HEK293T (cell line): ENCODE data around the gene RGS3.

Source experiments
- CTCF ChIA-PET: fragments of 350-600 bp; formaldehyde crosslinking; extraction: SDS; loops from one replicate; lab custom pipeline; 2021; ENCODE audit warnings: antibody characterized with exemption, inconsistent platforms; lab: Yijun Ruan, JAX
- POLR2A ChIA-PET: fragments of 350-600 bp; formaldehyde crosslinking; extraction: SDS; loops from one replicate; lab custom pipeline; 2020; ENCODE audit warnings: antibody characterized with exemption, inconsistent platforms; lab: Yijun Ruan, JAX
- DNase-seq: peaks from one replicate; pipeline ENCODE4 v3.0.0; 2012; ENCODE audit warnings: mixed read lengths; ENCODE audit errors: extremely low spot score
- ARNT ChIP-seq: fragments of 450-650 bp; IDR thresholded peaks from 2 replicates; pipeline ENCODE4 v1.6.1; 2017; ENCODE audit warnings: mild to moderate bottlenecking
- BHLHE40 ChIP-seq: fragments of 450-650 bp; IDR thresholded peaks from 2 replicates; pipeline ENCODE4 v1.6.1; 2016; ENCODE audit warnings: mild to moderate bottlenecking, moderate library complexity, borderline replicate concordance
- CTBP1 ChIP-seq: fragments of 450-650 bp; IDR thresholded peaks from 2 replicates; pipeline ENCODE4 v1.6.1; 2016; ENCODE audit warnings: borderline replicate concordance
- ELF4 ChIP-seq: fragments of 450-650 bp; IDR thresholded peaks from 2 replicates; pipeline ENCODE4 v1.6.1; 2017; ENCODE audit warnings: antibody characterized with exemption
- FOXA1 ChIP-seq: fragments of 450-650 bp; IDR thresholded peaks from 2 replicates; pipeline ENCODE4 v1.6.1; 2016; ENCODE audit warnings: mild to moderate bottlenecking
- FOXK2 ChIP-seq: fragments of 450-650 bp; IDR thresholded peaks from 2 replicates; pipeline ENCODE4 v1.6.1; 2016; ENCODE audit warnings: mild to moderate bottlenecking
- FOXM1 ChIP-seq: fragments of 450-650 bp; IDR thresholded peaks from 2 replicates; pipeline ENCODE4 v1.6.1; 2017; ENCODE audit warnings: mild to moderate bottlenecking, borderline replicate concordance
- HDGF ChIP-seq: fragments of 450-650 bp; IDR thresholded peaks from 2 replicates; pipeline ENCODE4 v1.6.1; 2017; ENCODE audit warnings: antibody characterized with exemption, borderline replicate concordance
- L3MBTL2 ChIP-seq: fragments of 450-650 bp; conservative IDR thresholded peaks from 2 replicates; pipeline ENCODE4 v1.6.1; 2016; ENCODE audit warnings: mild to moderate bottlenecking
- LEF1 ChIP-seq: fragments of 450-650 bp; IDR thresholded peaks from 2 replicates; pipeline ENCODE4 v1.6.1; 2017; ENCODE audit warnings: mild to moderate bottlenecking, borderline replicate concordance
- NFRKB ChIP-seq: fragments of 450-650 bp; IDR thresholded peaks from 2 replicates; pipeline ENCODE4 v1.6.1; 2016; ENCODE audit warnings: mild to moderate bottlenecking, moderate library complexity
- PKNOX1 ChIP-seq: fragments of 450-650 bp; IDR thresholded peaks from 2 replicates; pipeline ENCODE4 v1.6.1; 2016
- SP1 ChIP-seq: fragments of 450-650 bp; IDR thresholded peaks from 2 replicates; pipeline ENCODE4 v1.6.1; 2017
- SUZ12 ChIP-seq: fragments of 450-650 bp; IDR thresholded peaks from 2 replicates; pipeline ENCODE4 v1.6.1; 2016; ENCODE audit warnings: mild to moderate bottlenecking
- TARDBP ChIP-seq: fragments of 450-650 bp; IDR thresholded peaks from 2 replicates; pipeline ENCODE4 v1.6.1; 2016
- ZNF384 ChIP-seq: fragments of 450-650 bp; IDR thresholded peaks from 2 replicates; pipeline ENCODE4 v1.6.1; 2016

RGS3 gene

GRCh38 chr9:113536483-113537228, 73.1 kb downstream of the RGS3 start:
- no peak for DNase-seq
- CTCF ChIA-PET: interaction anchor here (1.0 kb wide), 1 partner anchor 55 kb away, joined by 5 read pairs; no protein-coding TSS in a partner anchor
- POLR2A ChIA-PET: no interaction called here
- TF ChIP-seq CTBP1 (no peak), SUZ12 (no peak), HDGF (no peak), FOXA1 (no peak), LEF1 (no peak), TARDBP (no peak), SP1 (no peak), FOXK2 (no peak)

- ChIA-PET POLR2A (no interaction called here), CTCF (no interaction called here)
- no peak for DNase-seq
- TF ChIP-seq CTBP1: no peak
- TF ChIP-seq FOXM1: no peak
- no peak for TF ChIP-seq ELF4
- TF ChIP-seq LEF1: no peak
- TF ChIP-seq L3MBTL2: no peak
- TF ChIP-seq HDGF: no peak
- no peak for TF ChIP-seq PKNOX1
- no peak for TF ChIP-seq SUZ12
- no peak for TF ChIP-seq FOXK2
- no peak for TF ChIP-seq TARDBP
Observed at GRCh38 chr9:113537229-113537810, 73.8 kb downstream of the RGS3 start.

- TF ChIP-seq HDGF (no peak), FOXA1 (no peak), BHLHE40 (no peak), FOXM1 (no peak), SUZ12 (no peak)
- ChIA-PET POLR2A (no interaction called here), CTCF (no interaction called here)
- no peak for DNase-seq
Observed at GRCh38 chr9:113538131-113538530, 74.6 kb downstream of the RGS3 start.

GRCh38 chr9:113538701-113539430, 75.3 kb downstream of the RGS3 start:
- TF ChIP-seq FOXM1: no peak
- CTCF ChIA-PET: no interaction called here
- POLR2A ChIA-PET: no interaction called here
- DNase-seq: no peak

GRCh38 chr9:113540466-113540865, 76.9 kb downstream of the RGS3 start:
- ChIA-PET CTCF (no interaction called here), POLR2A (interaction anchor here (1.0 to 1.4 kb wide), 2 partner anchors 8 to 18 kb away, joined by 3 to 8 read pairs; no protein-coding TSS in a partner anchor)
- TF ChIP-seq CTBP1: no peak
- TF ChIP-seq ZNF384: no peak
- no peak for TF ChIP-seq SP1
- TF ChIP-seq TARDBP: no peak
- DNase-seq: no peak

GRCh38 chr9:113541019-113541900, 77.7 kb downstream of the RGS3 start:
- ChIA-PET CTCF (no interaction called here), POLR2A (interaction anchor here (0.9 to 1.4 kb wide), 4 partner anchors 9 to 19 kb away, joined by 3 to 8 read pairs (median 4); no protein-coding TSS in a partner anchor)
- DNase-seq: peak; percentile 77
- TF ChIP-seq HDGF (0 out of 2 replicates have a peak, but pooled peaks have one; percentile 8), SP1 (no peak)

- CTCF ChIA-PET: no interaction called here
- TF ChIP-seq BHLHE40 (no peak), SP1 (no peak), SUZ12 (no peak), PKNOX1 (no peak), L3MBTL2 (no peak), ARNT (no peak), FOXK2 (no peak), ZNF384 (no peak), FOXM1 (no peak), CTBP1 (no peak), HDGF (no peak), FOXA1 (no peak), NFRKB (no peak), LEF1 (no peak), ELF4 (no peak)
- DNase-seq: no peak
- POLR2A ChIA-PET: interaction anchor here (0.9 to 1.3 kb wide), 2 partner anchors 10 to 17 kb away, joined by 4 read pairs; no protein-coding TSS in a partner anchor
Observed at GRCh38 chr9:113542006-113542405, 78.5 kb downstream of the RGS3 start.
